ENCODE measurements around the gene TFAP2B. TPM values are rescaled to one million over a fixed set of nuclear protein-coding genes. Genes with fewer than 3 reads are reported as not detected.

The TFAP2B gene
- polyA plus RNA-seq, 3 donors, result 12.1 to 16.2 (median 12.2) TPM

GRCh38 chr6:50840811-50841192 lies 22.1 kb downstream of the TFAP2B start:
- no peak for DNase-seq (ENCODE audit: extremely low read depth in 1 of 11, low read depth in 9 of 11, low spot score in 4 of 11)

- no peak for DNase-seq (ENCODE audit: extremely low read depth in 1 of 11, low read depth in 9 of 11, low spot score in 4 of 11)
These were observed 23.8 kb downstream of the TFAP2B start for GRCh38 chr6:50842446-50842845.

GRCh38 chr6:50842861-50843384 lies 24.3 kb downstream of the TFAP2B start:
- no peak for DNase-seq (ENCODE audit: extremely low read depth in 1 of 11, low read depth in 9 of 11, low spot score in 4 of 11)

GRCh38 chr6:50843842-50844241 lies 25.2 kb downstream of the TFAP2B start:
- DNase-seq (ENCODE audit: extremely low read depth in 1 of 11, low read depth in 9 of 11, low spot score in 4 of 11), result no peak

GRCh38 chr6:50845499-50846143 lies 26.9 kb downstream of the TFAP2B start:
- DNase-seq (ENCODE audit: extremely low read depth in 1 of 11, low read depth in 9 of 11, low spot score in 4 of 11), result no peak

GRCh38 chr6:50846144-50846851 lies 27.6 kb downstream of the TFAP2B start:
- DNase-seq (ENCODE audit: extremely low read depth in 1 of 11, low read depth in 9 of 11, low spot score in 4 of 11), result no peak

GRCh38 chr6:50846852-50847155 lies 28.1 kb downstream of the TFAP2B start:
- no peak for DNase-seq (ENCODE audit: extremely low read depth in 1 of 11, low read depth in 9 of 11, low spot score in 4 of 11)

- no peak for DNase-seq (ENCODE audit: extremely low read depth in 1 of 11, low read depth in 9 of 11, low spot score in 4 of 11)
These were observed 29.4 kb downstream of the TFAP2B start for GRCh38 chr6:50847890-50848594.

- no peak for DNase-seq (ENCODE audit: extremely low read depth in 1 of 11, low read depth in 9 of 11, low spot score in 4 of 11)
These were observed 30.5 kb downstream of the TFAP2B start for GRCh38 chr6:50848989-50849795.

GRCh38 chr6:50849796-50850180 lies 31.1 kb downstream of the TFAP2B start:
- DNase-seq (ENCODE audit: extremely low read depth in 1 of 11, low read depth in 9 of 11, low spot score in 4 of 11), result no peak

- no peak for DNase-seq (ENCODE audit: extremely low read depth in 1 of 11, low read depth in 9 of 11, low spot score in 4 of 11)
These were observed 31.8 kb downstream of the TFAP2B start for GRCh38 chr6:50850223-50851048.

GRCh38 chr6:50851049-50851845 lies 32.6 kb downstream of the TFAP2B start:
- no peak for DNase-seq (ENCODE audit: extremely low read depth in 1 of 11, low read depth in 9 of 11, low spot score in 4 of 11)

GRCh38 chr6:50853939-50854338 lies 35.3 kb downstream of the TFAP2B start:
- DNase-seq (ENCODE audit: extremely low read depth in 1 of 11, low read depth in 9 of 11, low spot score in 4 of 11), result no peak

- DNase-seq (ENCODE audit: extremely low read depth in 1 of 11, low read depth in 9 of 11, low spot score in 4 of 11), result no peak
These were observed 43.0 kb downstream of the TFAP2B start for GRCh38 chr6:50861692-50862091.

- no peak for DNase-seq (ENCODE audit: extremely low read depth in 1 of 11, low read depth in 9 of 11, low spot score in 4 of 11)
These were observed 43.5 kb downstream of the TFAP2B start for GRCh38 chr6:50862176-50862575.

GRCh38 chr6:50864601-50865000 lies 45.9 kb downstream of the TFAP2B start:
- no peak for DNase-seq (ENCODE audit: extremely low read depth in 1 of 11, low read depth in 9 of 11, low spot score in 4 of 11)

- DNase-seq (ENCODE audit: extremely low read depth in 1 of 11, low read depth in 9 of 11, low spot score in 4 of 11), result no peak
These were observed 49.8 kb downstream of the TFAP2B start for GRCh38 chr6:50868466-50868865.

- no peak for DNase-seq (ENCODE audit: extremely low read depth in 1 of 11, low read depth in 9 of 11, low spot score in 4 of 11)
These were observed 54.5 kb downstream of the TFAP2B start for GRCh38 chr6:50873167-50873566.
